T47D (cell line): Measurements from ENCODE around the gene NGB.

Experiments used
- DNase-seq, 2 experiments: peaks; one replicate each; pipeline versions ENCODE4 v3.0.0 to v3.0.0-alpha.2; 2011 to 2012; ENCODE audit warnings: low read depth in 1 of 2, low spot score in 1 of 2
- JUND ChIP-seq: IDR thresholded peaks from 2 replicates; pipeline ENCODE4 v1.6.1; 2012; ENCODE audit warnings: low read depth
- in situ Hi-C: cut with HindIII; loops from 2 replicates; pipeline ENCODE4 v1.10.0; 2016; ENCODE audit warnings: low sequenced_read_pairs, low pct_unique_long_range_greater_than_20kb

The NGB gene

DNA sequence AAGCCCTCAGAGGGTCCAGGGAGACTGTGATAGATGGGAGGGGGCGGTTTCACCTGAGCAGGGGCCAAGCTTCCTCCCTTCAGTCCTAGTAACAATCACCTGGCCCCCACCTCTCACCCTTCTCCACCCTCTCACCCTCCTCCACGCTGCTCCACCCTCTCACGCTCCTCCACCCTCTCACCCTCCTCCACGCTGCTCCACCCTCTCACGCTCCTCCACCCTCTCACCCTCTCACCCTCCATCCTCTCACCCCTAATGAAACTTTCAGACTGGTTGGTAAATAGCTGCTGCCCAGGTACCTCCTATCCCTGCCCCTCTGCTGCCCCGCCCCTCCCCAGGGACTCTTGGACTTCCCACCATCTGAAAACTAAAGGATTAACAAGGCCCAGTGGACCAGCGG lies 34.2 kb downstream of the NGB start:
- in situ Hi-C loops: no loop called here
- no peak for DNase-seq
- no peak for TF ChIP-seq JUND

DNA sequence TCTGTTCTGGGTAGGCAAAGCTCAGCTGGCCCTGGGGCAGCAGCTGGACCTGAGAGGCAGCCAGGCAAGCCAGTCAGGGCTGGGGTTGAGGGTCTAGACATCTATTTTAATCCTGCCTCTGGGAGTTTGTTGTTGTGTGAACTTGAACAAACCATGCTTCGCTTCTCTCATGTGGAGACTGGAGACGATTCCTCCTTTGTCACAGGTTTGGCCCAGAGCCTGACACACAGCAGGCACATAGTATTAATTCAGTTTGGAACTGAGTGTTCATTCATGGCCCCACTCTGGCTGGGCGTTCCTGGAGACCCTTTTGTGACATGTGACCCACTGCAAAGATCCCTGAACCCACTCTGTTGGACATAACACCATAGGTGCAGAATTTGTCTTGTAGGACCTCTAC lies 39.3 kb downstream of the NGB start:
- DNase-seq: no peak
- in situ Hi-C loops: no loop called here
- TF ChIP-seq JUND: no peak

DNA sequence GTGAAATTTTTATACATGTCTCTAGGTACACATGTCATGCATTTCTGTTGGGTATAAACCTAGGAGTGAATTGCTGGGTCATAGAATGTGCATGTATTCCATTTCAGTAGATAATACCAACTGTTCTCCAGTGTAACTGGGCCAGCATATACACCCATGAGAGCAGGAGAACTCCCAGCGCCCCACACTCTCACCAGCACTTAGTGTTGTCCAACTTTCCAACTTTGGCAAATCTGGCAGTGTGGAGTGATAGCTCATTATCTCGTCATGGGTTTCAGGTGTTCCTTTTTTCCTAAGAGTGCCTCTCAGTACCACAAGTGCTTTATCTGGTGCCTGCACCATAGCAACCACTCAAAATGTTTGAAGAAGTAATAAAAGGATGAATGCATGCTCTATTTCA lies 40.1 kb downstream of the NGB start:
- DNase-seq: no peak
- in situ Hi-C loops: no loop called here
- TF ChIP-seq JUND: no peak

DNA sequence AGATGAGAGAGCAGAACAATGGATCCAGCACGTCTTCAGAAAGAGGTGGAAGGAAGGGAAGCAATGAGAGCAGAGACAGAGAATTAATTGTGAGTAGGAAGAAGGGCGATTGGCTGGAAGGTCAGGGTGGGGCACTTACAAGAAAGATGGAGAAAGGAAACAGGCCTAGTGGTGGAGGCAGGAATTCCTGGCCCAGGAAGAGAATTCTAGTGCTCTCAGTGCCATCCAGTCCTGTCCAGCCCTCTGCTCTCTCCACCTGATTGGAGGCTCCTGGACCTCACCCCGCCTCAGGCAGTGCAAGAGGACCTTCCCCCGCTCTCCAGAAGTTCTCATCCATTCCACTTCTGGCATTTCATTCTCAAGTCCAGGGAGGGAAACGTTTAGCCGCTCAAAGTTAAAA lies 43.0 kb downstream of the NGB start:
- DNase-seq: no peak
- TF ChIP-seq JUND: no peak
- in situ Hi-C loops: no loop called here

DNA sequence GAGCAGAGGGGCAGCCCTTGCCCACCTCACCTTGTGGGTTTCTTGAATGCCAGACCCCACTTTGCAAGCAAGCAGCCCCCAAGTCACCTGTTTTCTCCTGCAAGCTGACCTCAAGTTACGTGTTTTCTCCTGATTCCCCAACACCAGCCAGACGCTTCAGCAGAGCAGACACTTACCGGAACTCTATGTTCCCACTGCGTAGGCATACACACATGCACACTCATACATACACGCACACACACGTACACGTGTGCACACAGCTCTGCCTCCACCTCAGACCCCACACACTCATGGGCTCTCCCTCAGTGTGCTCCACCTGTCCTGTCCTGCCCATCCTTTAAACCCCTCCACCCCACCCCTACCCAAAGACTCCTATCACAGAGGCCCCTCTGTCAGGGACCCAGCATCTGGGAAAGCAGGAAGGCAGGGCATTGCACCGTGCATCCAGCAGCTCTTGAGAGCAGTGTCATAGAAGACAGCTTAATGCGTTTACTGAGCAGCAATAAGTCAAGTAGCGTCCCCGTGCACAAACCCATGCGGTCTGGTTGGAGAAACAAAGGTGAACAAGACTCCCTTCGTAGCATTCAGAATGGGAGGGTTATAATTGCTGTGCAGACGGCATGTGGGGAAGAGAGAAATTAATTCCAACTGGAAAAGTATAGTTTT lies 45.0 kb downstream of the NGB start:
- no peak for DNase-seq
- in situ Hi-C loops: no loop called here
- TF ChIP-seq JUND: no peak

DNA sequence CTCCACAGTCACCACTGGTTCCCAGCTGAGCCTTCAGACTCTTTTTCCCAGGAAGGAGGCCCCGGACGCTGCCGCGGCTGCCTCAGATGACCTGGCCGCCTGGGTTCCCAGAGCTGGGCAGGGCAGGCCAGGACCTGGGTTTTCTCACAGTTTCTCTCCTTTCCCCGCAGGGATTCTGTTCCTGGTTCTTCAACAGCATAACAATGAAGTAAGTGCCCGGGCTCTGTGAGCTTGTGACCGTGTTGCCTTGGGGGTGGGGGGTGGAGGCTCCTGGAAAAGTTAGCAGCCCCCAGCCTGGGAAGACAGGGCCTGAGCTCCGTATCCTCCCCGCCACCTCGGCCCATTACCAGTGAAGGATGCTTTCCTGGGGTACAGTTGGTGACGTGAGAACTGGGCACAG lies 45.8 kb downstream of the NGB start:
- no peak for TF ChIP-seq JUND
- DNase-seq: no peak
- in situ Hi-C loops: no loop called here

DNA sequence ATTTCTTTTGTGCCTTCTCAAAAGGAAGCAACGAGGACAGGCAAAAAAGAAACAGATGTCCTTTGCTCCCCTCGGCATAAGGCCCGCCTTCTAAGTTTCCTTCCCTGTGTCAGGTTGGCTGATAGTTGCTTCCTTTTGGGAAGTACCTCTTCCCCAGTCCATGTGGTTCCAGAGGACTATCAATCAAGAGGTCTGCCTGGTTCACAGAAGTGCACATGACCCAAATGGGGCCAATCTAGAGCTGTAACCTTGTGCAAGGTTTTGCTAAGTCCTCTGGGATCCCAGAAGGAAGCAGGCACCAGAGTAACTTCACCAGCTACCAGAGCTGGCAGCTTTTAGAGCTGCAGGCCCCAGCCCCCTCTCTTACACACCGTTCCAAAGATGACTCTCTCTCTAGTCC lies 46.8 kb downstream of the NGB start:
- no peak for DNase-seq
- in situ Hi-C loops: no loop called here
- no peak for TF ChIP-seq JUND

DNA sequence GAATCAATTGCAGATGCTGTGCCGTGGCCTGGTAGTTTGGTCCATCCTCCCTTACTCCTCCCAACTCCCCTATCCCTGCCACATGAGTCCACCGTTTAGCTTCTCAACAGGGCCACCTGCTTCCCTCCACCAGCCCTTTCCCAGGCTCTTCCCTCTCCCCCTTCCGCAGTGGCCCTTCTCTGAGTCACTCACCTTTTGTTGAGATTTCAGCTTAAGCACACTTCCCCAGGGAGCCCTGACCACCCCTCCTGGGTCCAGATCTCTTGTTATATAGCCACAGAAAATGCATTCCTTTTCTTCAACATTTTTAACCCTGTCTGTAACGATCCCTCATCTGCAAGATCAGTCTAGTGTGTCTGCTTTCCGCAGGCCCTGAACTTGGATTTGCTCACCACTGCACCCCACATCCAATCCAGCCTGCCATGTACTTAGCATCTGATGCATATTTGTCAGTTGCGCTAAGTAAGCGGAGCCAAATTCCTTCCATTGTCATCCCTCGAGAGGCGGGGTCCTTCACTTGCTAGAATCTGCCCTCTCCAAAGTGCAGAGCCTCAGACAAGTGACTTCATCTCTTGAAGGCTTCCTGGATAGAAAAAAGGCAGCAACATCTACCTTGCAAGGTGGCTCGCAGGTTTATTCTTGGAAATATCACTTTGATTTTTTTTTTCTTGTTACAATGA lies 48.3 kb downstream of the NGB start:
- no peak for TF ChIP-seq JUND
- no peak for DNase-seq
- in situ Hi-C loops: no loop called here

DNA sequence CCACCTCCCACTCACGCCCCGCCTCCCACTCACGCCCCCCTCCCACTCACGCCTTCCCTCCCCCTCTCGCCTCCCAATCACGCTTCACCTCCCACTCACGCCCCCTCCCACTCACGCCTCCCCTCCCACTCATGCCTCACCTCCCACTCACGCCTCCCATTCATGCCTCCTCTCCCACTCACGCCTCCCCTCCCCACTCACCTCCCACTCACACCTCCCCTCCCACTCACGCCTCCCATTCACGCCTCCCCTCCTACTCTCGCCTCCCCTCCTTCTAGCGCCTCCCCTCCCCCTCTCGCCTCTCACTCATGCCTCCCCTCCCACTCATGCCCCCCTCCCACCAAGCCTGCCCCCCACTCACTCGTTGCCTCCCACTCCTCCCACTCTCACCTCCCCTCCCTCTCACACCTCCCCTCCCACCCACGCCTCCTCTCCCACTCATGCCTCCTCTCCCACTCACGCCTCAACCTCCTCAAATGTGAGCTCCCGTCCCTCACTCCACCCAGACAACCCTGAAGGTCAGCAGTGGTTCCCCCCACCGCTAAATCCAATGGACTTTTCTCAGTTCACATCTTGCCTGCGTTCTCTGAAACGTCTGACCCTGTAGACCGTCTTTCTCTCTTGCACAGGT lies 49.6 kb downstream of the NGB start:
- DNase-seq: no peak
- in situ Hi-C loops: no loop called here
- TF ChIP-seq JUND: no peak

DNA sequence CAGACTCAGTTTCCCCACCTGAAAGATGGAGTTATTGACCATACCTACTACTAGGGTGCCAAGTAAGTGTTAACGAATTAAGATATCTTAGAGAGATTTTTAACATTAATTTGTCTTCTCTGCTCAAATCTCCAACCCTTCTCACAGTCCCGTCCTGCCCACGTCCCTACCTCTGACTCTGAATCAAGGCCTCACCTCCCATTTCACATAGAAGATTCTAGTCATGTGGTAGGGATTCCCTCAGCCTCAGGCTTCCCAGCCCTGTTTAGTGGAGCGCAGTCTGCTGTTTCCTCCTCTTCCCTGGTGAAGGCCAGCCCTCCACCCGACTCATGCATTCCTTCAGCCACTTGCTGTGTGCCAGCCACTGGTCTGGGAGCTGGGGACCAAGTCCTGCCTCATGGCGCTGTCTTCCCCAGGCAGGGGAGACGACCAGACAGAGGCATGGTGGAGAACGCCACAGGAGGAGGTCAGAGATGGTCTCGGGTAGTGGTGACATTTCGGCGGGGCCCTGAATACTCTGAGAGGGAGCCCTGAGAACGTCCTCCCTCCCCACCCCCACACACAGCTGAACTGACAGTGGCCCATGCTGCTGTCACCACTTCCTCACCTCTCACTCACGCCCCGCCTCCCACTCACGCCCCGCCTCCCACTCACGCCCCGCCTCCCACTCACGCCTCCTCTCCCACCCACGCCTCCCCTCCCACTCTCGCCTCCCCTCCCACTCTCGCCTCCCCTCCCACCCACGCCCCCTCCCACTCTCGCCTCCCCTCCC lies 50.6 kb downstream of the NGB start:
- DNase-seq: no peak
- in situ Hi-C loops: no loop called here
- TF ChIP-seq JUND: no peak

DNA sequence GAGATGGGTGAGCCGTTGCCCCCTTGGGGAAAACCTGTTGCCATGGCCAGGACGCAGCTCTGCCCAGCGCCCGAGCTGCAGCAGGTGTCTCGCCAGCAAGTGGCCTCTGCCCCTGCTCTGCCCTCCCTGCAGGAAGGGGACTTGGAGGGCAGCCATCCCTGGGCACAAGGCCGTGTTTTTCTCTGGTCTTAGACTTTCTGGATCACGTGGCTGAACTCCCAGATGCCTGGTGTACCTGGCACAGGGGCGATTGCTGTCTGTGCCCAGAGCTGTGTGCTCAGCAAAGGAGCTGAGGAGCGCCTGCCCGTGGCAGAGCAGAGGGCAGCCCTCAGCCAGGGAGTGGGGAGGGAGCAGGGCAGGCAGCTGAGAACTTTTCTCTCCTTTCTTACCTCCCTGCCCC lies 51.4 kb downstream of the NGB start:
- no peak for DNase-seq
- TF ChIP-seq JUND: no peak
- in situ Hi-C loops: no loop called here

DNA sequence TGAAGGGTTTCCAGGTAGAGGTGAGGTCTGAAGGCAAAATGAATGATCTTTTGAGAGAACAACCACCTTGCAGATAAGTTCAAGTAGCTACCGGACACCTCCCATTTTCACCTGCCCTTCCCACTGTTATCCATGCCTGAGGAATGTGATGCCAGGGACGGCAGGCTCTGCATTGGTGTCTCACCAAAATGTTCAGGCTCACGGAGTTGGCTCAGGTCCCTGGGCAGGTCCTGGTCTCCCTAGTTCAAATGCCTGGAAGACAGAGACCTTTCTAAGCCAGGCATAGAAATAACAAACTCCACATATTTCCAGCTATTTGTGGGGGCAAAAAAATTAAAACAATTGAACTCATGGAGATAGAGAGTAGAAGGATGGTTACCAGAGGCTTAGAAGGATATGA lies 53.5 kb downstream of the NGB start:
- TF ChIP-seq JUND: no peak
- in situ Hi-C loops: no loop called here

More for the DNA sequence above, 53.5 kb downstream of the NGB start:
- DNase-seq: no peak
